HG02610 (cell line): ENCODE data around the gene SOCS1.
"Not testable (repeated sequence)": the region's sequence is repeated elsewhere in the genome, so short reads cannot be mapped to it uniquely, and the experiment has no call there.

ENCODE experiments used
- ATAC-seq: cut with Tn5 transposase; IDR thresholded peaks from one replicate; pipeline ENCODE4 v1.9.1; 2021; ENCODE audit warnings: mild to moderate bottlenecking, moderate library complexity; ENCODE audit not compliant: unreplicated experiment

The SOCS1 gene

GRCh38 chr16:11231367-11231970 lies 24.5 kb downstream of the SOCS1 start:
- no peak for ATAC-seq

GRCh38 chr16:11229906-11230305 lies 26.1 kb downstream of the SOCS1 start:
- ATAC-seq: no peak

- ATAC-seq: no peak
Measured at GRCh38 chr16:11229432-11229831, 26.6 kb downstream of the SOCS1 start.

GRCh38 chr16:11225677-11226549 lies 30.1 kb downstream of the SOCS1 start:
- ATAC-seq: no peak

- ATAC-seq: peak; percentile 85
Measured at GRCh38 chr16:11224894-11225676, 30.9 kb downstream of the SOCS1 start.

GRCh38 chr16:11224096-11224893 lies 31.7 kb downstream of the SOCS1 start:
- ATAC-seq: peak; percentile 49

GRCh38 chr16:11220507-11220906 lies 35.5 kb downstream of the SOCS1 start:
- ATAC-seq: not testable (repeated sequence)

- ATAC-seq: no peak
Measured at GRCh38 chr16:11219178-11219577, 36.8 kb downstream of the SOCS1 start.

GRCh38 chr16:11218604-11218962 lies 37.4 kb downstream of the SOCS1 start:
- ATAC-seq: no peak

- no peak for ATAC-seq
Measured at GRCh38 chr16:11217651-11218603, 38.1 kb downstream of the SOCS1 start.

- no peak for ATAC-seq
Measured at GRCh38 chr16:11215935-11216556, 40.0 kb downstream of the SOCS1 start.

GRCh38 chr16:11213799-11214198 lies 42.2 kb downstream of the SOCS1 start:
- ATAC-seq: no peak

GRCh38 chr16:11213373-11213772 lies 42.6 kb downstream of the SOCS1 start:
- no peak for ATAC-seq

GRCh38 chr16:11212798-11213196 lies 43.2 kb downstream of the SOCS1 start:
- no peak for ATAC-seq

- no peak for ATAC-seq
Measured at GRCh38 chr16:11211977-11212797, 43.8 kb downstream of the SOCS1 start.

- ATAC-seq: no peak
Measured at GRCh38 chr16:11211061-11211976, 44.7 kb downstream of the SOCS1 start.

- no peak for ATAC-seq
Measured at GRCh38 chr16:11210260-11210659, 45.7 kb downstream of the SOCS1 start.
